ENCODE measurements around the gene ZSCAN10. TPM values are rescaled to one million over a fixed set of nuclear protein-coding genes. Genes with fewer than 3 reads are reported as not detected.

ZSCAN10 gene
- total RNA-seq, 1 experiment from 2014 or later: not detected

Other genes starting within 250 kb of the ZSCAN10 start
- gene PRSS22, start 241.1 kb downstream of the ZSCAN10 start, total RNA-seq (2014; rRNA removed; shearing (Covaris generic)): not detected in 2 replicates
- gene FLYWCH2, start 216.1 kb downstream of the ZSCAN10 start, total RNA-seq (2014; rRNA removed; shearing (Covaris generic)): 72.0 and 82.4 TPM in 2 replicates
- gene FLYWCH1, start 187.4 kb downstream of the ZSCAN10 start, total RNA-seq (2014; rRNA removed; shearing (Covaris generic)): 14.7 and 17.6 TPM in 2 replicates
- gene KREMEN2, start 135.0 kb downstream of the ZSCAN10 start, total RNA-seq (2014; rRNA removed; shearing (Covaris generic)): not detected in 2 replicates
- gene PAQR4, start 129.9 kb downstream of the ZSCAN10 start, total RNA-seq (2014; rRNA removed; shearing (Covaris generic)): 29.9 and 44.0 TPM in 2 replicates
- gene PKMYT1, start 118.8 kb downstream of the ZSCAN10 start, total RNA-seq (2014; rRNA removed; shearing (Covaris generic)): 66.4 and 80.8 TPM in 2 replicates
- gene CLDN9, start 86.4 kb downstream of the ZSCAN10 start, total RNA-seq (2014; rRNA removed; shearing (Covaris generic)): not detected in 2 replicates
- gene CLDN6, start 81.1 kb downstream of the ZSCAN10 start, total RNA-seq (2014; rRNA removed; shearing (Covaris generic)): not detected in 2 replicates
- gene TNFRSF12A, start 78.9 kb downstream of the ZSCAN10 start, total RNA-seq (2014; rRNA removed; shearing (Covaris generic)): 545 and 625 TPM in 2 replicates
- gene HCFC1R1, start 75.4 kb downstream of the ZSCAN10 start, total RNA-seq (2014; rRNA removed; shearing (Covaris generic)): 16.2 and 30.6 TPM in 2 replicates
- 27.4 and 28.2 TPM in 2 replicates for gene THOC6, start 75.3 kb downstream of the ZSCAN10 start, total RNA-seq (2014; rRNA removed; shearing (Covaris generic))
- not detected in 2 replicates for gene BICDL2, start 62.4 kb downstream of the ZSCAN10 start, total RNA-seq (2014; rRNA removed; shearing (Covaris generic))
- gene MMP25, start 52.7 kb downstream of the ZSCAN10 start, total RNA-seq (2014; rRNA removed; shearing (Covaris generic)): 0.55 TPM in 1 of 2 replicates, not detected in the other
- 99.8 and 160 TPM in 2 replicates for gene IL32, start 33.7 kb downstream of the ZSCAN10 start, total RNA-seq (2014; rRNA removed; shearing (Covaris generic))
- 13.8 and 15.3 TPM in 2 replicates for gene ZNF205, start 13.3 kb upstream of the ZSCAN10 start, total RNA-seq (2014; rRNA removed; shearing (Covaris generic))
- gene ZNF213, start 35.7 kb upstream of the ZSCAN10 start, total RNA-seq (2014; rRNA removed; shearing (Covaris generic)): 2.6 and 3.8 TPM in 2 replicates
- not detected in 2 replicates for gene OR1F1, start 88.9 kb upstream of the ZSCAN10 start, total RNA-seq (2014; rRNA removed; shearing (Covaris generic))
- 8.5 TPM in 2 replicates for gene ZNF200, start 135.9 kb upstream of the ZSCAN10 start, total RNA-seq (2014; rRNA removed; shearing (Covaris generic))
- gene MEFV, start 157.3 kb upstream of the ZSCAN10 start, total RNA-seq (2014; rRNA removed; shearing (Covaris generic)): not detected in 2 replicates
- gene ZNF263, start 184.2 kb upstream of the ZSCAN10 start, total RNA-seq (2014; rRNA removed; shearing (Covaris generic)): 41.0 and 53.8 TPM in 2 replicates
- 2.1 and 11.1 TPM in 2 replicates for gene TIGD7, start 206.1 kb upstream of the ZSCAN10 start, total RNA-seq (2014; rRNA removed; shearing (Covaris generic))
- gene ZNF75A, start 206.2 kb upstream of the ZSCAN10 start, total RNA-seq (2014; rRNA removed; shearing (Covaris generic)): 15.5 and 16.8 TPM in 2 replicates